ENCODE measurements around the gene SHQ1. TPM values are rescaled to one million over a fixed set of nuclear protein-coding genes. Genes with fewer than 3 reads are reported as not detected.

The SHQ1 gene
- total and polyA plus RNA-seq, 2 of the 4 experiments (the other 2 are of a cell fraction), result 10.4 to 19.4 TPM

DNA sequence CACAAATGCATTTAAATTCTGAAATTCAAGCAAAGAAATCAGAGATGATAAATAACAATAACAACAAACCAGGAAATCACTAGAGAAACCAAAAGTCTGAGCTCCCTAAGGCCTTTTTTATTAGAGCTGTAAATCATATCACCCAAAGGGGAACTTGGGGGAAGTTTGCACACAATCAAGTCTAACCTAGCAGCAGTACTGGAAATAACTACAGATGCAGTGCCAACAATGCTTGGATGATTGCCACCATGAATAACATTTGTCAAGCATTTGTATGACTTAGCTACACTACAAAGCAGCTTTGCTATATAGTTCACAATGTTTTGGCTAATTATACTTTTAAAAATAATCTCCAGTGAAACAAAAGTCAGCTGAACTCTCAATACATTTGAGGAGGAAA is 27.8 kb downstream of the SHQ1 start:
- H3K79me1 ChIP-seq (ENCODE audit: low read depth in 1 of 2, low read length in 2 of 2), result peaks cover 7 to 10% of the 10 kb centered on the region in 2 experiments
- no peak overlapping the region for H2BK20ac ChIP-seq (ENCODE audit: low read depth, low read length)
- no peak overlapping the region for H3K4me2 ChIP-seq (ENCODE audit: low read depth, low read length)
- 0 out of 2 replicates have a peak, but pooled peaks cover 4% of the 10 kb centered on the region for H3K9me1 ChIP-seq (ENCODE audit: insufficient read depth, low read length)
- H3K36me3 ChIP-seq (ENCODE audit: control insufficient read depth, insufficient read depth, low read length), result peaks cover 4% of the 10 kb centered on the region
- no peak overlapping the region for H3K14ac ChIP-seq (replicated peaks; ENCODE audit: low read depth, low read length)
- ChIA-PET CTCF (interaction anchor here (2.8 kb wide), 1 partner anchor 945 kb away, joined by 14 read pairs; no protein-coding TSS in a partner anchor), POLR2A (ENCODE audit: unreplicated experiment) (no interaction called here)
- H2BK120ac ChIP-seq (ENCODE audit: low read depth, low read length), result no peak overlapping the region
- no peak overlapping the region for H4K8ac ChIP-seq (ENCODE audit: low read depth in 2 of 2, low read length in 2 of 2)
- H3K27ac ChIP-seq (ENCODE audit: insufficient read depth, low read length), result no peak overlapping the region
- H4K5ac ChIP-seq (ENCODE audit: low read depth, low read length), result no peak overlapping the region
- dilution Hi-C loops (cut with HindIII; ENCODE audit: low sequenced_read_pairs, unreplicated experiment), result no loop called here
- ATAC-seq (ENCODE audit: low read depth) (no peak), DNase-seq (peak; percentile 58)
- H2AK5ac ChIP-seq (ENCODE audit: low read depth, low read length), result no peak overlapping the region
- H4K91ac ChIP-seq (ENCODE audit: insufficient read depth, low read depth, low read length), result no peak overlapping the region
- H3K9me3 ChIP-seq (ENCODE audit: control insufficient read depth, insufficient read depth, low read length), result no peaks in the 10 kb centered on the region
- no peak overlapping the region for H3K23ac ChIP-seq (ENCODE audit: low read depth, low read length)
- in situ Hi-C loops (cut with MboI; ENCODE audit: low sequenced_read_pairs), result loop anchor here (5.0 to 10.0 kb wide), 3 partner anchors 866 to 1098 kb away; no protein-coding TSS in a partner anchor
- H3K56ac ChIP-seq (ENCODE audit: extremely low read depth, insufficient read depth, low read length), result no peak overlapping the region
- no peak overlapping the region for H3K18ac ChIP-seq (ENCODE audit: low read depth, low read length)
- H3K9ac ChIP-seq (ENCODE audit: low read depth, low read length), result no peak overlapping the region
- no peak overlapping the region for H2BK15ac ChIP-seq (ENCODE audit: low read depth, low read length)
- intact Hi-C loops (cut with micrococcal nuclease), result loop anchor here (2.0 to 5.0 kb wide), 4 partner anchors 154 to 1108 kb away; partner anchors contain the start of gene EIF4E3
- no peaks in the 10 kb centered on the region for H4K20me1 ChIP-seq (ENCODE audit: insufficient read depth, low read length)
- H3K4me3 ChIP-seq (ENCODE audit: insufficient read depth, low read depth, low read length), result no peak overlapping the region
- H2AK9ac ChIP-seq (replicated peaks; ENCODE audit: low read depth, low read length, poor library complexity), result no peak overlapping the region
- no peak overlapping the region for H3K4ac ChIP-seq (ENCODE audit: low read depth, low read length)
- H3K4me1 ChIP-seq (ENCODE audit: control insufficient read depth, insufficient read depth, low read length), result peaks cover 7% of the 10 kb centered on the region
- BruUV-seq (replicated peaks), result no TSS peak
- no peak overlapping the region for H2BK5ac ChIP-seq (ENCODE audit: low read depth, low read length, poor library complexity, severe bottlenecking)
- no peaks in the 10 kb centered on the region for H3K27me3 ChIP-seq (ENCODE audit: control insufficient read depth, insufficient read depth, low read length)
- no peak overlapping the region for H2AFZ ChIP-seq (replicated peaks; ENCODE audit: low read length, poor library complexity)
- no peak for TF ChIP-seq CEBPB (IDR thresholded peaks at IDR 0.05; ENCODE audit: low read depth, low read length)
